K562 (cell line): ENCODE data around the gene RAB24. TPM values are rescaled to one million over a fixed set of nuclear protein-coding genes. Genes with fewer than 3 reads are reported as not detected.

ENCODE experiments used
- ATAC-seq: fragments of 200-7000 bp; cut with Tn5 transposase; 3 replicates; pipeline ENCODE4 v1.9.1; 2020; ENCODE audit warnings: moderate library complexity
- BruUV-seq: library from RNA; stranded (reverse); fragments of 400-500 nt; replicated peaks from 2 replicates; lab custom pipeline; 2021; lab: Mats Ljungman, UMichigan
- CTCF ChIA-PET: fragments of 300-600 bp; formaldehyde crosslinking; extraction: SDS; loops from one replicate; lab custom pipeline; 2021; ENCODE audit warnings: low intra/inter-chr PET ratio; lab: Yijun Ruan, JAX
- POLR2A ChIA-PET: fragments of 300-600, 350-650 bp; sonication (Branson Sonifier 250); formaldehyde crosslinking; extraction: SDS; loops from one replicate; lab custom pipeline; 2021; ENCODE audit warnings: antibody characterized with exemption, inconsistent platforms; lab: Yijun Ruan, JAX
- DNase-seq, 4 experiments: peaks; one replicate each; pipeline versions ENCODE4 v3.0.0 to v3.0.0-alpha.2; 2011 to 2018; ENCODE audit warnings: low spot score in 3 of 4, mixed read lengths in 3 of 4; ENCODE audit errors: extremely low read depth in 1 of 4
- FAIRE-seq: peaks from 2 replicates; lab custom pipeline; 2011; peaks lifted over from hg19 to GRCh38; lab: Jason Lieb, UNC
- H2AFZ ChIP-seq: 2 replicates; pipeline ENCODE4 v1.6.0; 2011; ENCODE audit warnings: low read depth, low read length, control low read depth, inconsistent platforms
- H3K27ac ChIP-seq: fragments of 200-600 bp; 3 replicates; pipeline ENCODE4 v1.8.0; 2011; ENCODE audit warnings: low read depth, mild to moderate bottlenecking, control low read depth, inconsistent platforms, low read length, moderate library complexity, mixed read lengths; ENCODE audit errors: extremely low read depth
- H3K27me3 ChIP-seq, 2 experiments: fragments of 300-600 bp in 1 of 2; 2 replicates in 1 of 2; 3 replicates in 1 of 2; pipeline versions ENCODE4 v1.6.0 to v1.8.0; 2011; ENCODE audit warnings: inconsistent platforms in 2 of 2, low read length in 2 of 2, mild to moderate bottlenecking in 1 of 2, mixed read lengths in 1 of 2, moderate library complexity in 1 of 2; ENCODE audit not compliant: control insufficient read depth in 2 of 2, insufficient read depth in 2 of 2
- H3K36me3 ChIP-seq: fragments of 300-600 bp; 3 replicates; pipeline ENCODE4 v1.8.0; 2011; ENCODE audit warnings: mild to moderate bottlenecking, low read length, inconsistent platforms; ENCODE audit not compliant: control insufficient read depth, insufficient read depth
- H3K4me1 ChIP-seq, 2 experiments: fragments of 200-600 bp in 1 of 2; replicated peaks in 1 of 2; 2 replicates in 1 of 2; 3 replicates in 1 of 2; pipeline versions ENCODE4 v1.5.1 to v1.8.0; 2011; ENCODE audit warnings: inconsistent platforms in 2 of 2, low read length in 2 of 2, mild to moderate bottlenecking in 1 of 2, mixed read lengths in 1 of 2, moderate library complexity in 1 of 2; ENCODE audit not compliant: control insufficient read depth in 2 of 2, insufficient read depth in 2 of 2
- H3K4me2 ChIP-seq: 2 replicates; pipeline ENCODE4 v1.6.1; 2011; ENCODE audit warnings: low read length, control low read depth, inconsistent platforms, mixed read lengths; ENCODE audit not compliant: insufficient read depth
- H3K4me3 ChIP-seq: fragments of 200-600 bp; sonication (generic), shearing (Covaris generic); 2 replicates; pipeline ENCODE4 v1.5.1; 2016; ENCODE audit warnings: control low read depth, inconsistent platforms
- H3K79me2 ChIP-seq: fragments of 200-600 bp; 3 replicates; pipeline ENCODE4 v1.8.0; 2011; ENCODE audit warnings: low read length, inconsistent platforms; ENCODE audit not compliant: control insufficient read depth, insufficient read depth
- H3K9ac ChIP-seq, 2 experiments: 2 replicates each; pipeline versions ENCODE4 v1.6.0 to v1.6.1; 2011; ENCODE audit warnings: low read depth in 2 of 2, low read length in 2 of 2, control low read depth in 1 of 2, inconsistent platforms in 1 of 2, mild to moderate bottlenecking in 1 of 2, mixed read lengths in 1 of 2; ENCODE audit not compliant: insufficient read depth in 1 of 2
- H3K9me1 ChIP-seq: one replicate; pipeline ENCODE4 v1.6.0; 2011; ENCODE audit warnings: inconsistent platforms, mild to moderate bottlenecking, low read length, moderate library complexity; ENCODE audit not compliant: control insufficient read depth, insufficient read depth
- H3K9me3 ChIP-seq: replicated peaks from 2 replicates; pipeline ENCODE4 v1.5.1; 2011; ENCODE audit warnings: low read depth, low read length, inconsistent platforms; ENCODE audit not compliant: control insufficient read depth, insufficient read depth
- H4K20me1 ChIP-seq: replicated peaks from 2 replicates; pipeline ENCODE4 v1.6.1; 2011; ENCODE audit warnings: low read length, inconsistent platforms, mixed read lengths; ENCODE audit not compliant: control insufficient read depth, insufficient read depth
- CCAR2 ChIP-seq: fragments of 200-400 bp; formaldehyde crosslinking; IDR thresholded peaks from 2 replicates; pipeline ENCODE4 v1.6.1; 2017; ENCODE audit warnings: mild to moderate bottlenecking, low read depth, low read length
- ERF ChIP-seq: fragments of 450-650 bp; formaldehyde crosslinking; IDR thresholded peaks from 2 replicates; pipeline ENCODE4 v1.4.0; 2020; ENCODE audit warnings: mild to moderate bottlenecking, mixed read lengths
- ID3 ChIP-seq, 2 experiments: fragments of 250-450 bp in 1 of 2; fragments of 450-650 bp in 1 of 2; sonication (Bioruptor Pico) in 1 of 2; IDR thresholded peaks; 2 replicates each; pipeline versions ENCODE4 v1.6.1 to v1.8.0; 2016 to 2021; ENCODE audit warnings: mild to moderate bottlenecking in 2 of 2, moderate library complexity in 2 of 2, missing compliant biosample characterization in 1 of 2, missing genetic modification characterization in 1 of 2
- L3MBTL2 ChIP-seq: fragments of 450-650 bp; IDR thresholded peaks from 2 replicates; pipeline ENCODE4 v1.6.1; 2016; ENCODE audit warnings: mild to moderate bottlenecking, moderate library complexity
- NR3C1 ChIP-seq: sonication (generic); formaldehyde crosslinking; IDR thresholded peaks from 2 replicates; pipeline ENCODE4 v1.8.1; 2022; ENCODE audit warnings: missing genetic modification reagents
- PCBP1 ChIP-seq: fragments of 200-400 bp; formaldehyde crosslinking; IDR thresholded peaks from 2 replicates; pipeline ENCODE4 v1.6.1; 2018; ENCODE audit warnings: mild to moderate bottlenecking, low read depth, low read length; ENCODE audit not compliant: poor library complexity, severe bottlenecking
- RBBP5 ChIP-seq: fragments of 200-600 bp; sonication (generic); IDR thresholded peaks from 2 replicates; pipeline ENCODE4 v1.6.1; 2012; ENCODE audit warnings: borderline replicate concordance, mild to moderate bottlenecking, low read length, control low read depth, inconsistent platforms; ENCODE audit not compliant: insufficient read depth, poor library complexity, severe bottlenecking
- RBM22 ChIP-seq: fragments of 200-400 bp; formaldehyde crosslinking; IDR thresholded peaks from 2 replicates; pipeline ENCODE4 v1.6.1; 2018; ENCODE audit warnings: low read length, low read depth; ENCODE audit not compliant: poor library complexity, severe bottlenecking
- WGBS: fragments of 100-300 bp; shearing (Covaris generic); methylation state at CpG from one replicate; pipeline ENCODE4 v1.1.6; 2016; ENCODE audit warnings: low coverage, mixed read lengths; ENCODE audit not compliant: insufficient coverage; ENCODE audit errors: missing lambda C conversion rate; 5-methylcytosine and 5-hydroxymethylcytosine counted together
- in situ Hi-C: fragments of 300-500 bp; cut with MboI; formaldehyde crosslinking; loops from 4 replicates; pipeline ENCODE4 v1.15.0; 2018; ENCODE audit warnings: inconsistent platforms, mixed read lengths
- intact Hi-C: fragments of 100-400 bp; cut with micrococcal nuclease; formaldehyde crosslinking; loops from 2 replicates; pipeline ENCODE4 v1.14.2; 2022
- polyA plus RNA-seq, 8 experiments: library from polyadenylated mRNA; depleted of rRNA in 4 of 8; stranded (reverse) in 5 of 8; unstranded in 3 of 8; fragments of >200 nt; fragmentation: Nextera tagmentation in 2 of 8; fragmentation: Illumina TruSeq in 1 of 8; extraction: Ambion mirVana in 2 of 8; extraction: Trizol in 1 of 8; gene quantifications; 2 replicates each; pipeline versions ENCODE4 v1.2.1 to v1.2.3, GENCODE V29; 2011 to 2014; ENCODE audit warnings: inconsistent platforms in 1 of 8, missing spikeins in 1 of 8
- total RNA-seq, 7 experiments: library from RNA; depleted of rRNA in 6 of 7; stranded (reverse); fragments of >200 nt in 6 of 7; fragmentation: Illumina TruSeq in 2 of 7; extraction: Trizol in 2 of 7; gene quantifications; 2 replicates each; pipeline versions ENCODE4 v1.2.1 to v1.2.3, GENCODE V29; 2011 to 2021; ENCODE audit warnings: low replicate concordance in 1 of 7

Gene RAB24
- total and polyA plus RNA-seq, 9 of the 15 experiments (the other 6 are each of a cell fraction or from before 2014, with no cell fraction given): 13.9 to 107 (median 34.8) TPM

- WGBS: 0% methylated on average over 2 of the region's 23 CpGs
- H3K36me3 ChIP-seq: peaks cover 16% of the 10 kb centered on the region; the same call in 2 of the 3 replicates
- peak overlapping the region; percentile 62 for H3K4me3 ChIP-seq
- H4K20me1 ChIP-seq: no peaks in the 10 kb centered on the region
- peak; percentile 15 for ATAC-seq
- H3K4me1 ChIP-seq: peaks cover 23 to 77% of the 10 kb centered on the region in 2 experiments
- BruUV-seq: no TSS peak
- H3K9me3 ChIP-seq: no peaks in the 10 kb centered on the region
- ChIA-PET CTCF (interaction anchor here (1.3 kb wide), 1 partner anchor 145 kb away, joined by 5 read pairs; no protein-coding TSS in a partner anchor), POLR2A (interaction anchor here (1.3 to 2.5 kb wide), 3 partner anchors 10 to 144 kb away, joined by 3 to 9 read pairs (median 6); no protein-coding TSS in a partner anchor)
- no peak for DNase-seq
- H3K9ac ChIP-seq: peak overlapping the region; percentile 97 to 98
- H3K27ac ChIP-seq: peak overlapping the region; percentile 100
- in situ Hi-C loops (no loop called here), intact Hi-C loops (no loop called here)
- peaks cover 12% of the 10 kb centered on the region; the same call in 2 of the 3 replicates for H3K79me2 ChIP-seq
- peak overlapping the region; percentile 29; the same call in 1 of the 2 replicates for H2AFZ ChIP-seq
- no peaks in the 10 kb centered on the region for H3K9me1 ChIP-seq
- peak overlapping the region; percentile 95 for H3K4me2 ChIP-seq
- TF ChIP-seq RBBP5 (peak; percentile 26), CCAR2 (no peak), ID3 (CRISPR knock-in tag; IDR thresholded peaks at IDR 0.05) (no peak), ID3 (tag; IDR thresholded peaks at IDR 0.05) (no peak), NR3C1 (CRISPR knock-in tag) (0 out of 2 replicates have a peak, but pooled peaks have one; percentile 41), PCBP1 (no peak), L3MBTL2 (no peak), ERF (CRISPR knock-in tag) (0 out of 2 replicates have a peak, but pooled peaks have one; percentile 34), RBM22 (peak; percentile 6)
- FAIRE-seq: no peak
- no peaks in the 10 kb centered on the region for H3K27me3 ChIP-seq
Measured at GRCh38 chr5:177311392-177311722, 7.8 kb upstream of the RAB24 start.
